DMS153 treated with DMSO at 0.1 percent for 48 hours (cell line): ENCODE data around the gene CORO1A.
"Not testable (repeated sequence)": the region's sequence is repeated elsewhere in the genome, so short reads cannot be mapped to it uniquely, and the experiment has no call there.

Source experiments
- DNase-seq: peaks from one replicate; lab custom pipeline; 2025; ENCODE audit not compliant: unreplicated experiment; lab: John Stamatoyannopoulos, UW

CORO1A gene

GRCh38 chr16:30199608-30200343 is 16.4 kb downstream of the CORO1A start:
- not testable (repeated sequence) for DNase-seq

- not testable (repeated sequence) for DNase-seq
Observed at GRCh38 chr16:30205541-30206236, 22.3 kb downstream of the CORO1A start.

DNA sequence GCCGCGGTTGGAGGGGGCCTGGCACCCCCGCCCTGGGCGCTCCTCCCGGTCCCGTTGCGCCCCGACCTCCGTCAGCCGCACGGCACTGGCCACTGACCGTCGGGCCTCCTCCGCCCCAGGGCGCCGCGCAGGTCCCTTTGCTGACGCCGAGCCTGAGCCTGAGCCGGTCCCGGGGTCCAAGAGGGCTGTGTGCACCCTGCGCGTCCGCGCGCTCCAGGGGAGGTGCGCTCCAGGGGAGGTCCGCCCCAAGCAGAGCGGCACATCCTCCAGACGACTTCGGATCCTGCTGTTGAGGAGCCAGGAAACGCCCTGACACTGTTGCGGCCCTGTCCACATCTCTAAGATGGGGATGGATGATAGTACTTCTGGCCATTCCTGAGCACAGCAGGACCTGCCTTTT is 22.9 kb downstream of the CORO1A start:
- DNase-seq: not testable (repeated sequence)

- DNase-seq: not testable (repeated sequence)
Observed at GRCh38 chr16:30207063-30207704, 23.8 kb downstream of the CORO1A start.

GRCh38 chr16:30209032-30209431 is 25.6 kb downstream of the CORO1A start:
- not testable (repeated sequence) for DNase-seq

DNA sequence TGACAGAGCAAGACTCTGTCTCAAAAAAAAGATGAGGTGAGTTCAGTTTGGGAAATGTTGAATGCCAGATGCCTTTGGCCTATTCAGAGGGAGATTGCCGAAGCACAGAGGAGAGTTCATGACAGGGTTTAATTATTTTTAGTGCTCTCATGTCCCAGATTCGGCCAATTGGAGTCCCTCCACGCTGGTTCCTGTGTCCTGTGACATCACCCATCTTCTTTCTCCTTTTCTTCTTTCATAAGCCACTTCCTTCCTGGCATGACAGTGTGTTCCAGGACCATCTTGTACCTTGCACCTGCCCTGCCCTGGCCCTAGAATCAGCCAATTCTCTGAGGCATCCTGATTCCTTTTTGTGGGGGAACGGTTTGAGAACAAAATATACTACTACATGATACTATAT is 28.0 kb downstream of the CORO1A start:
- DNase-seq: not testable (repeated sequence)

GRCh38 chr16:30217082-30217481 is 33.7 kb downstream of the CORO1A start:
- DNase-seq: not testable (repeated sequence)
